ENCODE results near the gene GCLM. TPM values are rescaled to one million over a fixed set of nuclear protein-coding genes. Genes with fewer than 3 reads are reported as not detected.
"Not testable (repeated sequence)": the region's sequence is repeated elsewhere in the genome, so short reads cannot be mapped to it uniquely, and the experiment has no call there.

Gene GCLM
- total and polyA plus RNA-seq, 9 of the 15 experiments (the other 6 are each of a cell fraction or from before 2014, with no cell fraction given) = 9.3 to 71.6 (median 24.5) TPM

DNA sequence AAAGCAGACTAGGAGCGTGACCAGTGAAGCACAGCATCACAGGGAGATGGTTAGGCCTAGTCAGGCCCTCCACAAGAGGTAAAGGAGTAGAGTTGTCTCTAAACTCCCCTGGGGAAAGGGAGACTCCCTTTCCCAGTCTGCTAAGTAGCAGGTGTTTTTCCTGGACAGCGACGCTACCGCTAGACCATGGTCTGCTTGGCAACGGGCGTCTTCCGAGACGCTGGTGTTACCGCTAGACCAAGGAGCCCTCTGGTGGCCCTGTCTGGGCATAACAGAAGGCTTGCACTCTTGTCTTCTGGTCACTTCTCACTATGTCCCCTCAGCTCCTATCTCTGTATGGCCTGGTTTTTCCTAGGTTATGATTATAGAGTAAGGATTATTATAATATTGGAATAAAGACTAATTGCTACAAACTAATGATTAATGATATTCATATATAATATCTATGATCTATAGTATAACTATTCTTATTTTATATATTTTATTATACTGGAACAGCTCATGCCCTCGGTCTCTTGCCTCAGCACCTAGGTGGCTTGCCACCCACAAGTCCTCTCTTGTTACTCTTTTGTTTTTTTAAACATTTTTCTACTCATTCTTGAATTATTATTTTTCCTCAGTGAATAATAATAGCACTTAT is 58.4 kb downstream of the GCLM start:
- H3K27me3 ChIP-seq (ENCODE audit: control insufficient read depth in 2 of 2, insufficient read depth in 2 of 2, low read length in 2 of 2); H4K20me1 ChIP-seq (replicated peaks; ENCODE audit: control insufficient read depth, insufficient read depth, low read length); H3K9me3 ChIP-seq (replicated peaks; ENCODE audit: control insufficient read depth, insufficient read depth, low read depth, low read length); H3K9me1 ChIP-seq (ENCODE audit: control insufficient read depth, insufficient read depth, low read length); H3K36me3 ChIP-seq (ENCODE audit: control insufficient read depth, insufficient read depth, low read length); H3K27ac ChIP-seq (ENCODE audit: extremely low read depth, low read depth, low read length); H3K4me3 ChIP-seq; H3K79me2 ChIP-seq (ENCODE audit: control insufficient read depth, insufficient read depth, low read length); POLR2A ChIA-PET; BruUV-seq (replicated peaks); ATAC-seq; H3K9ac ChIP-seq (ENCODE audit: insufficient read depth in 1 of 2, low read depth in 2 of 2, low read length in 2 of 2); FAIRE-seq: not testable (repeated sequence)
- in situ Hi-C loops (cut with MboI) = loop anchor here (25.0 kb wide), 1 partner anchor 989 kb away; no protein-coding TSS in a partner anchor
- DNase-seq (ENCODE audit: extremely low read depth in 1 of 4, low spot score in 3 of 4) = peak in 1 of 4 experiments; percentile 75
- Histone ChIP-seq H2AFZ (ENCODE audit: low read depth, low read length) (peak overlapping the region; percentile 61; the same call in 1 of the 2 replicates), H3K4me2 (ENCODE audit: insufficient read depth, low read length) (peak overlapping the region; percentile 59), H3K4me1 (replicated peaks in 1 of 2; ENCODE audit: control insufficient read depth in 2 of 2, insufficient read depth in 2 of 2, low read length in 2 of 2) (peaks cover 9 to 21% of the 10 kb centered on the region in 2 experiments; a peak in 4 of 5 replicates)
- CTCF ChIA-PET (ENCODE audit: low intra/inter-chr PET ratio) = interaction anchor here (0.9 kb wide), 1 partner anchor 222 kb away, joined by 4 read pairs; no protein-coding TSS in a partner anchor
- intact Hi-C loops (cut with micrococcal nuclease) = loop anchor here (1.0 kb wide), 1 partner anchor 413 kb away; no protein-coding TSS in a partner anchor
- 18% methylated on average over 10 of the region's 10 CpGs for WGBS (ENCODE audit: insufficient coverage, low coverage, missing lambda C conversion rate)
- TF ChIP-seq CBX3 (IDR thresholded peaks at IDR 0.05; ENCODE audit: borderline replicate concordance in 1 of 2, low read length in 2 of 2) = 0 out of 3 replicates have a peak, but pooled peaks of 1 of the 2 experiments have one; percentile 48
- TF ChIP-seq CXXC5 (CRISPR knock-in tag; IDR thresholded peaks at IDR 0.05) = peak; percentile 40; the same call in 1 of the 2 replicates
- peak; percentile 57; the same call in 1 of the 2 replicates for TF ChIP-seq CBX5 (IDR thresholded peaks at IDR 0.05; ENCODE audit: borderline replicate concordance, low read depth)
- TF ChIP-seq RFX1 (IDR thresholded peaks at IDR 0.05) = peak; percentile 52
- peak; percentile 25; the same call in 1 of the 2 replicates for TF ChIP-seq TRIM28 (IDR thresholded peaks at IDR 0.05)
- TF ChIP-seq SMAD4 (CRISPR knock-in tag; conservative IDR thresholded peaks at IDR 0.05) = 0 out of 2 replicates have a peak, but pooled peaks have one; percentile 19
- TF ChIP-seq, protein P1, sequence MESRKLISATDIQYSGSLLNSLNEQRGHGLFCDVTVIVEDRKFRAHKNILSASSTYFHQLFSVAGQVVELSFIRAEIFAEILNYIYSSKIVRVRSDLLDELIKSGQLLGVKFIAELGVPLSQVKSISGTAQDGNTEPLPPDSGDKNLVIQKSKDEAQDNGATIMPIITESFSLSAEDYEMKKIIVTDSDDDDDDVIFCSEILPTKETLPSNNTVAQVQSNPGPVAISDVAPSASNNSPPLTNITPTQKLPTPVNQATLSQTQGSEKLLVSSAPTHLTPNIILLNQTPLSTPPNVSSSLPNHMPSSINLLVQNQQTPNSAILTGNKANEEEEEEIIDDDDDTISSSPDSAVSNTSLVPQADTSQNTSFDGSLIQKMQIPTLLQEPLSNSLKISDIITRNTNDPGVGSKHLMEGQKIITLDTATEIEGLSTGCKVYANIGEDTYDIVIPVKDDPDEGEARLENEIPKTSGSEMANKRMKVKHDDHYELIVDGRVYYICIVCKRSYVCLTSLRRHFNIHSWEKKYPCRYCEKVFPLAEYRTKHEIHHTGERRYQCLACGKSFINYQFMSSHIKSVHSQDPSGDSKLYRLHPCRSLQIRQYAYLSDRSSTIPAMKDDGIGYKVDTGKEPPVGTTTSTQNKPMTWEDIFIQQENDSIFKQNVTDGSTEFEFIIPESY (CRISPR knock-in tag; IDR thresholded peaks at IDR 0.05) = 0 out of 2 replicates have a peak, but pooled peaks have one; percentile 28
- TF ChIP-seq, protein P2, sequence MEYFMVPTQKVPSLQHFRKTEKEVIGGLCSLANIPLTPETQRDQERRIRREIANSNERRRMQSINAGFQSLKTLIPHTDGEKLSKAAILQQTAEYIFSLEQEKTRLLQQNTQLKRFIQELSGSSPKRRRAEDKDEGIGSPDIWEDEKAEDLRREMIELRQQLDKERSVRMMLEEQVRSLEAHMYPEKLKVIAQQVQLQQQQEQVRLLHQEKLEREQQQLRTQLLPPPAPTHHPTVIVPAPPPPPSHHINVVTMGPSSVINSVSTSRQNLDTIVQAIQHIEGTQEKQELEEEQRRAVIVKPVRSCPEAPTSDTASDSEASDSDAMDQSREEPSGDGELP (CRISPR knock-in tag; IDR thresholded peaks at IDR 0.05; ENCODE audit: borderline replicate concordance) = 0 out of 2 replicates have a peak, but pooled peaks have one; percentile 26
- 0 out of 2 replicates have a peak, but pooled peaks have one; percentile 18 for TF ChIP-seq SMC3 (conservative IDR thresholded peaks at IDR 0.05; ENCODE audit: insufficient read depth, low read depth, low read length)
- TF ChIP-seq RAD21 (CRISPR knock-in tag; conservative IDR thresholded peaks at IDR 0.05 in 1 of 2, IDR thresholded peaks at IDR 0.05 in 1 of 2) = peak; percentile 58 to 82
- TF ChIP-seq, protein P3, sequence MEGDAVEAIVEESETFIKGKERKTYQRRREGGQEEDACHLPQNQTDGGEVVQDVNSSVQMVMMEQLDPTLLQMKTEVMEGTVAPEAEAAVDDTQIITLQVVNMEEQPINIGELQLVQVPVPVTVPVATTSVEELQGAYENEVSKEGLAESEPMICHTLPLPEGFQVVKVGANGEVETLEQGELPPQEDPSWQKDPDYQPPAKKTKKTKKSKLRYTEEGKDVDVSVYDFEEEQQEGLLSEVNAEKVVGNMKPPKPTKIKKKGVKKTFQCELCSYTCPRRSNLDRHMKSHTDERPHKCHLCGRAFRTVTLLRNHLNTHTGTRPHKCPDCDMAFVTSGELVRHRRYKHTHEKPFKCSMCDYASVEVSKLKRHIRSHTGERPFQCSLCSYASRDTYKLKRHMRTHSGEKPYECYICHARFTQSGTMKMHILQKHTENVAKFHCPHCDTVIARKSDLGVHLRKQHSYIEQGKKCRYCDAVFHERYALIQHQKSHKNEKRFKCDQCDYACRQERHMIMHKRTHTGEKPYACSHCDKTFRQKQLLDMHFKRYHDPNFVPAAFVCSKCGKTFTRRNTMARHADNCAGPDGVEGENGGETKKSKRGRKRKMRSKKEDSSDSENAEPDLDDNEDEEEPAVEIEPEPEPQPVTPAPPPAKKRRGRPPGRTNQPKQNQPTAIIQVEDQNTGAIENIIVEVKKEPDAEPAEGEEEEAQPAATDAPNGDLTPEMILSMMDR (IDR thresholded peaks at IDR 0.05 in 2 of 3, conservative IDR thresholded peaks at IDR 0.05 in 1 of 3; ENCODE audit: insufficient read depth in 2 of 3, low read depth in 1 of 3, low read length in 3 of 3) = peak; percentile 41 to 58 (median 47); a peak in 5 of 6 replicates

Measured in K562 (cell line).